Stimulated activated CD4-positive, alpha-beta T cell treated with anti-CD3 and anti-CD28 coated beads, Interleukin-15, amount 100 ng/mL, for 1 hour (primary cell): ENCODE results near the gene WNT9A.
"Not testable (repeated sequence)": the region's sequence is repeated elsewhere in the genome, so short reads cannot be mapped to it uniquely, and the experiment has no call there.

Experiments used
- DNase-seq, 2 donors: peaks; one replicate each; pipeline ENCODE4 v3.0.0-alpha.2; 2020; ENCODE audit warnings: low read depth in 1 of 2, low spot score in 1 of 2

The WNT9A gene

DNA sequence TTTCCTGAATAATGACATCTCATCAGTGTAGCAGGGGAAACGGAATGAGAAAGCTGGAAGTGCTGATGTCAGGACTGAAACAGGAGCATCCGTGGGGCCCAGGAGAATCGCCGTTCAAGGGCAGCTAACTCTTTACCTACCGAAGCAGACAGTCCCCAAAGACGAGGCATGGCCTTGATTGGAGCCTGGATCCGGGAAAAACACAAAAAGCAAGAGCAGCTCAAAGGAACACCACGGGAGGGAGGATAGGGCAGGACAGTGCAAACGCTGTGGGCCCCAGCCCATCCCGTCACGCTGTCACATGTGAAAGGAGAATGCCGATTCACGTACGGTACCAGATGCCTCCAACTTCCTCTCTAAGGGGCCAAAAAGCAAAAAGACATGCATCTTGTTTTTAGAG, 34.9 kb downstream of the WNT9A start:
- DNase-seq, result no peak

DNA sequence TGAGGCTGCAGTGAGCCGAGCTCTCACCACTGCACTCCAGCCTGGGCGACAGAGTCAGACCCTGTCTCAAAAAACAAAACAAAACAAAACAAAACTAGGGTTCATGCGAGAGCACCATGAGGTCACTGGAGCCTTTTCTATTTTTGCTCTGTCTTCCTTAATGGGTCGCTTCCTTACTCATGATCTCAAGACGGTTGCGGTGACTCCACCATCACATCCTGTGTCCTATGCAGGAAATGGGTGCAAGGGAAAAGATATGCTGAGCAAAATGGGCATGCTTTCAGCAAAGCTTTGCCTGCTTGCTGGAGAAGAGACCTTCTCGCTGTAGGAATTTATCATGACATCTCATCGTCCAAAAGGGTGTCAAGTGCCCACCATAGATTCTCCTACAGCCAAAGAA, 36.4 kb downstream of the WNT9A start:
- no peak for DNase-seq

DNA sequence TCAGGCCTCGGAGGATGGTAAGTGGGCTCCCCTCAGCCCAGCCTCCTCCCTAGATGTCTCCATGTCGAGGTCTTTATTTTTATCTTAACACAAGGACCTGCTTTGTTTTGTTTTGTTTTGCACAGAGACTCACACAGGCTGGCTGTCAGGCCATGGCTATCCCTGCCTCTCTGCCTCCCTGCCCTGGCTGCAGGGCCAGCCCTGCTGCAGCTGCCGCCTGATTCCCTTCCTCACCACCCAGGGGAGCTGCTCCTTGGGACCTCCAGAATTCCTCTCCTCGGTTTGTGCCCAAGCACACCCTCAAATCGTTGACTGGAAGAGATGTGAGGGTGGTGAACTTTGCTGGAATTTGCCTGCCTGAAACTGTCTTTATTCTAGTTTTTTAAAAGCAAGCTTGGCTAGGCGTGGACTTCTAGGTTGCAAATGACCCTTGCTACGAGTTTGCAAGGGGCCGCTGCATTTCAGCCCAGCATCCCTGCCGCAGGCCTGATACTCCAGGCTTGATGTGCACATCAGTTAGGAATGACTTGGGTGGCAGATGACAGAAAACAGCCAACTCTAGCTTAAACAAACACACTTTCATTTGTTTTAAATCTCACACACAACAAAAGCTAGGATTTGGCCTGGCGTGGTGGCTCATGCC, 37.1 kb downstream of the WNT9A start:
- DNase-seq, result no peak

DNA sequence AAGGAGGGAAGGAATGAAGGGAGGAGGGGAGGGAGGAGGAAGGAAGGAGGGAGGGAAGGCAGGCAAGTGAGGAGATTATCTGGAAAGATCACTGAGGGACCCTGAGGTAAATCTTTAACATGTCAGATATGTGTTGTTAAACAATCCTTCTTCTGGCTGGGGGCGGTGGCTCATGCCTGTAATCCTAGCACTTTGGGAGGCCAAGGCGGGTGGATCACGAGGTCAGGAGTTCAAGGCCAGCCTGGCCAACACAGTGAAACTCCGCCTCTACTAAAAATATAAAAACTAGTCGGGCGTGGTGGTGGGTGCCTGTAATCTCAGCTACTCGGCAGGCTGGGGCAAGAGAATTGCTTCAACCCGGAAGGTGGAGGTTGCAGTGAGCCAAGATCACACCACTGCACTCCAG, 37.8 kb downstream of the WNT9A start:
- DNase-seq, result not testable (repeated sequence)

DNA sequence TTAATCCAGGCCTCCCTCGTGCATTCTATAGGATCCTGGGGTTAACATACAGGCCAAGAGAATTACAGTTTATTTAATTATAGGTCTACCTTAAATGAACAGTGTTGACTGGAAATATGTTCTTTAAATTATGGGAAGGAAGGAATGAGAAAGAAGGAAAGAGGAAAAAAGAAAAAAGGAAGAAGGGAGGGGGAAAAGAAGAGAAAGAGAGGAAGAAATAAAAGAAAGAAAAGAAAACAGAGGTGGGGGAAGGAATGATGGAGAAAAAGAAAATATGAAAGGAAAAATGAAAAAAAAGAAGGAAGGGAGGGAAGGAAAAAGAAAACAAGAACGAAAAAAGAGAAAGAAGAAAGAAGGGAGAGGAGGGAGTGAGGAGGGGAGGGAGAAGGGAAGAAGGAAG, 38.5 kb downstream of the WNT9A start:
- no peak for DNase-seq

DNA sequence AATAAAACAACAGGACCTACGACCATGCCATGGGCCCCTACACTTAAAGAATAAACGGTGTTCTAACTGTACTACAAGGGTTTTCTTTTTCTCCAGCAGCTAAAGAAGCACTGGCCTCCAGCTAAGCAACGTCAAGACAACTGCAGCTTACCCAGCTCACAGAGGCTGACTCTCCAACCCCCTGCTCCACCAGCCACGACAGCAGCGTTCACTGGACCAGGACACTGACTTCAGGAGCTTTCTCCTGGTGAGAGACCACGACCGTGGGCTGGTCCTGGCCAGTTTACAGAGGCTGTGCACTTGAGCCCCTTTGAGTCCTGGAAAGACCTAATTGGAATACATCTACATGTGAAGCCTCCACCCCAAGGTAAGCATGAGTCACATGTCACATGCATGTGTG, 39.4 kb downstream of the WNT9A start:
- no peak for DNase-seq

DNA sequence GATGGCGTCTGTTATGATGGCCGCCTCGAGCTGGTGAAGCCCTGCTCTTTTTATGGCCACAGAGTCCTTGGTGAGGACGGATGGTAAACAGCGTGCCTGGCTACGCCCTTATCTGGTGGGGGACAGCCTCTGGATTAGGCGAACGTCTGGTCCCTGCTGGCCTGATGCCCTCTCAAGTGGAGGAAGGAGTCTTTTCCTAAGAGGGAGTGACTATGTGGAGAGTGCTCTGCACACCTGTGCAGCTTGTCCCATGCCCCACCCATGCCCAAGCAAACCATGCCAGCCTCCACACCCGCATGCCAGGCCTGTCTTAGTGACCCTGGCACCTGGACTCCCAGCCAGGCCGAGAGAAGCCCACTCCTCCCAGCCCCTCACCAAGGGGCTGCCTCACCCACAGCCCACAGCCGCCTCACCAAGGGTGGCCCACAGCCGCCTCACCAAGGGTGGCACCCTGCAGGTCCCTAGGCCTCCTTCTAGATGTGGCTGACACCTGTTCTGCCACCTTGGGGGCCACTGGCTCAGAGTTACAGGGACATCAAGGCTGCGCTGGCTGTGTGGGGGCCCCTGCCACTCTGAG, 40.2 kb downstream of the WNT9A start:
- no peak for DNase-seq

DNA sequence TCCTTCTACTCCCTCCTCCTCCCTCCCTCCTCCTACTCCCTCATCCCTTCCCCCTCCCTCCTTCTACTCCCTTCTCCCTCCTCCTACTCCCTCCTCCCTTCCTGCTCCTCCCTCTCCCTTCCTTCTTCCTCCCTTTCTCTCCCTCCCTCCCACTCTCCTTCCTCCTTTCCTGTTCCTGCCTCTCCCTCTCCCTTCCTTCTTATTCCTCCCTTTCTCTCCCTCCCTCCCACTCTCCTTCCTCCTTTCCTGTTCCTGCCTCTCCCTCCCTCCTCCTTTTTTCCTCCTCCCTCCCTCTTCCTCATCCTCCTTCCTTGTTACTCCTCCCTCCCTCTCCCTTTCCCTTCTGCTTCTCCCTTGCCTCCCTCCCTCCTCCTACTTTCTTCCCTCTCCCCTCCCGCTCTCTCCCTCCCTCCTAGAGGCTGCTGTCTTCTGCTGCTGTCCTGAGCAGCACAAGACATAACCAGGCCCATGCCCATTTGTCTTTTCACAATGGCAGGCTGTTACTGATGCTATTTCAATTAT, 41.1 kb downstream of the WNT9A start:
- DNase-seq, result no peak

DNA sequence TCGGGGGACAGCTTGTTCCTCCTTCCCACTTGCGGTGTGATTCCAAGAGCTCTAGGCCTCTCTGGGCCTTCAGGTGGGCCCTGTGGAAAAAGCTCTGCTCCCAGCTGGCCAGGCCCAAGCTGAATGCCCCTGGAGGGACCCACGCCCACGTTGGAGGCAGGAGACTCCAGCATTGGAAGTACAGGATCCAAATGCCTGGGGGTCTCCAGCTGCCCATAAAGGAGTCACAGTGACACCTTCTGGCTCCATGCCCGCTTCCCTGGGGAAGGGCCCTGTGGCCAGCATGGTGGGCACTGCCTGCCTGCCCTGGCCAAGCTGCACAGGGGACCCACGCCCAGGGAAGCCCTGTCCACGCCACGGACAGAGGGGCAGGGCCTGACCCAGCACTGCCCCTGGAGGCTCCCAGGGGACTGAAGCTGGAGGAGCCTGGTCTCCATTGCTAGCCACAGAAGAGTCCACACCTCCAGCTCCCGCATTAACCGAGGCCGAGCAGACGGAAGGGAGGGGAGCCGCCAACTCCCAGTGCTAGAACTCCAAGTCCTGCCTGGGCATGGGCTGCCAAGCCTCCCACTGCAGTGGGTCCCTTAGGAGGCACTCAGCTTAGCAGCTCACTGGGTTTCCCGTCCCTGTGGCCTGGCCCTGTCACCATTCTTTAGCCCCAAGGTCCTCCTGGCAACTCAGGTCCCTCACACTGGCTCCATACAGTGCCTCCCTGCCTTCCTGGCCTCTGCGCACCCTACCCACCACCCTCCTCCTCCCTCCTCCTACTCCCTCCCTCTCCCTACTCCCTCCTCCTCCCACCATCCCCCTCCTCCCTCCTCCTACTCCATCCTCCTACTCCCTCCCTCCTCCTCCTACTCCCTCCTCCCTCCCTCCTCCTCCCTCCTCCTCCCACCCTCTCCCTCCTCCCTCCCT, 41.9 kb downstream of the WNT9A start:
- DNase-seq, result no peak

DNA sequence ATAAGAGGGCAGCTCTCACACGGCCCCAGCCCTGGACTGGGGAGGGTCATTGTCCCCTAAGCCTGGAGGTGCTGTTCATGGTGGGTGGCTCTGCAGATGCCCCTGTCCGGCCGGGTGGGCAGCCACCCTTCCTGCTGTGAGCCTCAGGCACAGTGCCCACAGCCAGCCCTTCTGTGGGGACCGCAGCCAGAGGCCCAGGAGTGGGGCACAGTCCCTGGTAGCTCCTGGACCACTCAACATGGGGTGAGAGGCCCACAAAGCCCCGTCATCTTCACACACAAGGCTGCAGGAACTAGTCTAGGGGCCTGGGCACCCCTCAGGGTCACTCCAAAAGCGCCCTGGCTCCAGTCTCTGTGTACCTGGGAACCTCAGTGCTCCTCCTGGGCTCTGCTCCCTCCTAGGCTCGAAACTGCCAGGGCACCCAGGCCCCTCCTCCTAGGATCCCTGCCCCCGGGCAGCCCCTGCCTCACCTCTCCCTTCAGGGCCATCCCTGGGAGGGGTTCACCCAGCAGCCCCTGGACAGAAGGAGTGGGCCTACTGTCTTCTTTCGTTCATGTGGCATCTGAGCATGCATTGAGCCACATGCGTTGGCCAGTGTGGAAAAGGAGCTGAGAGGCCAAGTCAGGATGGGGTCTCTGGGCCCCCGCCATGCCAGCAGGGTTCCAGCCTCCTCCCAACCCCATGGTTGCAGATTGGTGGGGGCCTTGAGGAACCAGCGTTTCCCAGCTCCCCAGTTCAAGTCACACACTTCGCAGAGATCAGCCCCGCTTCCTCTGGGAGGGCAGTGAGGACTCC, 43.0 kb downstream of the WNT9A start:
- DNase-seq, result no peak

DNA sequence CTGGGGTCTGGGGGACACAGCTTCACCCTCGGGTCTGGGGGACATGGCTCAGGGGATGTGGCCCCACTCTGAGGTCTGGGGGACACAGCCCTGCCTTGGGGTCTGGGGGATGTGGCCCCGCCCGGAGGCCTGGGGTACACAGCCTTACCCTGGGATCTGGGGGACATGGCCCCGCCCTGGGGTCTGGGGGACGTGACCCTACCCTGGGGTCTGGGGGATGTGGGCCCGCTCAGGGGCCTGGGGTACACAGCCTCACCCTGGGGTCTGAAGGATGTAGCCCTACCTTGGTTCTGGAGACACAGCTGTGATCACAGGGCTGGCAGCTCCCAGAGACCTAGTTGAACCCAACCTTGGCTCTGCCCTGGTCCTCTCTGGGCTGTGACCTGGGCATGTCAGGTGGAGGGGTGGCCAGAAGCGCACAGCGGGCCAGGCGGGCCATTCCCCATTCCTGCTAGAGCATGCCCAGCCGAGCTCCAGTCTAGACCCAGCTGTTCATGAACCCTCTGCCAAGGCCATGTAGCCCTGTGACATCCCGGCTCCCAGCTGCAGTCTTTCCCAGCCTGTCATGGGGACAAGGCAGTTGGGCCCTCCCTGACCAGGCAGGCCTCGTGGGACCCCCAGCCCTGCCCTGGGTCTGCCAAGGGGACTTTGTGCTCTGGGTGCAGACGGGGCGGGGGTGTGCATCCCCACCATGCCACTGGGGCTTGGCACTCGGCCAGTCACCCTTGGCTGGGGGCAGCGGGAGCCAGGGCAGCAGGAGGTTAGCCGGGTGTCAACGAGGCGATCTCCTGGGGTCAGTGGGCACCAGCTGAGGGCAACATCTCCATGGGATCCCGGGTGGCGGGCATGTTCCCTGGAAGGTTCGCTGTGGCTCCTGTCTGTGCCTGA, 43.9 kb downstream of the WNT9A start:
- DNase-seq, result no peak

DNA sequence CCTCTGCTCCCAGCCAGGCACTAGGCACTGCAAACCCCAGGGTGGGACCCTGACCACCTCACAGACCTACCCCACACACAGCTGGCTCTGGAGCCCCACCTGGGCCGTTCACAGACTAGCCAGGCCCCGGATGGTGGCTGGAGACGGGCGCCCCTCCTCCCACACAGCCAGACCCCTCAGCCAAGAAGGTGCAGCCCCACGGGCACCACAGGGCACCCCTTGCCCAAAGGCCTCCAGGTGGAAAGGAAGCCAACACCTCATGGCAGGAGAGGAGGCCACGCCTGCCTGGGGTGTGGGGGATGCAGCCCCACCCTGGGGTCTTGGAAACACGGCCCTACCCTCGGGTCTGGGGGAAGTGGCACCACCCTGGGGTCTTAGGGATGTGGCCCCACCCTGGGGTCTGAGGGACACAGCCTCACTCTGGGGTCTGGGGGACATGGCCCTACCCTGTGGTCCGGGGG, 44.6 kb downstream of the WNT9A start:
- no peak for DNase-seq

DNA sequence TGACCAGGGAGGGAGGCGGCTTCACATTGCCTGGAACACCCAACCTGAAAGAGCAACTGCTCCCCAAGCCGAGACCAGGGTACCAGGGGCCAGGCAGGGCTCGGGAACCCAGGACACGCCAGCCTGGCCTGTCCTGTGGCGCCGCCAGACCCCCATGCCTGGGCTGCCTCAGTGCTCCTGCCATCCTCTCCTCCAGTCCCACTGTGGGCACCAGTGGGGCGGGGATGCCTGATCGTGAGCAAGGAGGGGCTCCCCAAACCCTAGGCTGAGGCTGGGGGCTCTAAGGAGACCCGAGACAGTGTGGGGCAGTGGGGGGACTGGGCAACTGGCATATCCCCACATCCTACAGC, 45.1 kb downstream of the WNT9A start:
- no peak for DNase-seq

DNA sequence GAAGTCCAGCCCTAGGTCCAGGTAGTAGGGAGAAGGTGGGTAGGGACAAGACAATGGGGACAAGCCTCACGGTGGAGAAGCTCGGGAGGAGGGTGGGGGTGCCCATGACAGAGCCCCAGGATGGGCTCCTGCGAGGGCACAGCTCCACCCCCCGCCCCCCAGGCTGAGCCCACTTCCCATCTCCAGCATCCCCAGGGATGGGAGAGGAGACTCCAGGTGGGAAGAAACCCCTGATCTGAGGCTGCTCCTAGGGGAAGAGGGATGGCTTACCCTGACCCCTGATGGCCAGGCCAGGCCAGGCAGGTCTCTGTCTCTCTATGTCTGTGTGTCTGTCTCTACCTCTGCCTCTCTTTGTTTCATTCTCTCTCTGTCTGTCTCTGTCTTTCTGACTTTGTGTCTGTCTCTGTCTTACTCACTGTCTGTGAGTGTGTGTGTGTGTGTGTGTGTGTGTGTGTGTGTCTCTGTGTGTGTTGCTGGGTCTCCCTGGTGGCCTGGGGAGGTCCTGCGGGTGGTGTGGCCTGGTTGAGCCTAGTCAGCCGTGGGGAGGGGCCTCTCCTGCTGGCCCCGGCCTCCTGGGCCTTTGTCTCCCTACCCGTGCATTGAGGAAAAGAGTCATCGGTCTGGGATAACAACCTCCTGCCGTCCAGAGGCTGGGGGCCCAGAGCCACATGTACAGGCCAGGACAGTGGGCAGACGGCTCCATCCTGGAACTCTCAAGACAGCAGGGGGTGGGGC, 45.7 kb downstream of the WNT9A start:
- DNase-seq, result no peak

DNA sequence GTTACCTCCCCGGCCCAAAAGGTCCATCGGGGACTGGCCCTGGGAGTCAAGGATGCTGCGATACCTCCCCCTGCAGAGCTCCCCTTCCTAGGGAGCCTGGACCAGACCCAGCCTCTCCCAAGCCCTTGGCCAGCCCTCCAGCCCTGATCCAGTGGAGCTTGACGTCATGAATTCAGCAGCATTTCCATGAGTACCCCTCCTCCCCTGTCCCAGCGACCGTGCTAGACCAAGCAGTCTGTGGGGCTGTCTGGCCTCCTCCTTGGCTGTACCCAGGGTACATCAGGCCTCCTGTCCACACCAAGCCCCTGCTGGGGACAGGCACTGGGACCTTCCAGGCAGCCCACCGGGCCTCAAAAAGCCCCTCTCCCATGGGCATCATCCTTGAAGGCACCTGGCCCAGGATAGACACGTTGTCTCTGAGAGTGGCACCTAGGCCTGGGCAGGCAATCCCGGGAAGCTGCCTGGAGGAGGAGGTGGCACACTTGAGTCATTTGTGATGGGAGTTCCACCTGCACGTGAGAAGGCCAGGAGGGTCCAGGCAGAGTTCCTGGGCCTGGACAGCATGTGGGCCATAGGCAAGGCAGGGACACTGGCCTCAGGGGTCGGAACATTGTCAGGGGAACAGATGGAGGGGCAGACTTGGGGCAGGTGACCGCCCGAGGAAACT, 46.4 kb downstream of the WNT9A start:
- no peak for DNase-seq

DNA sequence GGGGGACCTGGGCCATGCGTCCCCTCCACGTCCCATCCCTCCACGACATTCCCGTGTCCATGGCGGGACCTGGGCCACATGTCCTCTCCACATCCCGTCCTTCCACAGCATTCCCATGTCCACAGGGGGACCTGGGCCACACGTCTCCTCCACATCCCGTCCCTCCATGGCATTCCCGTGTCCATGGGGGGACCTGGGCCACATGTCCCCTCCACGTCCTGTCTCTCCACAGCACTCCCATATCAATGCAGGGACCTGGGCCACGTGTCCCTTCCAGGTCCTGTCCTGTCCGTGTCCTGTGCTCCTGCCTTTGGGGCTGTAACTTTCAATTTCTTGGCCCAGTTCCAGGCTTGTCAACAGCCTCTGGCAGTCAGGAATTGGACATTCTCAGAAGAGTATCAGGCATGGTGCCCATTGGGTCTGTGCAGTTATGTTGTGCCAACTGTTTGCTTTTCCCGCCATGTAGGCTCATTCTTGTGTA, 47.1 kb downstream of the WNT9A start:
- DNase-seq, result no peak

DNA sequence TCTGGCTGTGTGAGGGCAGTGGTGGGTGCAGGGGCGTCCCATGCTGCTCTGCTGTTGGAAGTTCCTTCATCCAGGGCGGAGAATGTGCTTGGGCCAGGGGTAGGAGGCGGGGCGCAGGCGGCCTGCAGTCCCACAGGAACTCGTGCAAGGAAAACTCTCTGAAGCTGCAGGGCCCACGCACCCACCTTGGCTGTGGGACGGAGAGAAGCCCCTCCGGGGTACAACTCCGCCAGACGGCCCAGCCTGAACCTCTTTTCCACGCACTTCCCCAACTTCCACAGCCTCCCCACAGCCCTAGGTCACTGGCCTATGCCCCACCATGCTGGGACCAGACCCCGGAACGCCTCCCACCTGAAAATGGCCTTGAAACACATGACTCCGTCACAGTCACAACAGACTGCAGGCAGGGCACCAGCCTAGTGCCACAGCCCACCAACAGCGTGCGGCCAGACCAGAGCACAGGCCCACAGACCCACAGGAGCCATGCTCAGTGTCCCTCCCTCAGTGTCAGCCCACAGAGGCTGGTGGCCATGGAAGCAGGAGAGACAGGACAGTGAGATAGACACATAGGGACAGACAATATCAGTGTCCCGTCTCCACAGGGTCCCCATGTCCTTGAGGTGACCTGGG, 47.8 kb downstream of the WNT9A start:
- DNase-seq, result no peak

DNA sequence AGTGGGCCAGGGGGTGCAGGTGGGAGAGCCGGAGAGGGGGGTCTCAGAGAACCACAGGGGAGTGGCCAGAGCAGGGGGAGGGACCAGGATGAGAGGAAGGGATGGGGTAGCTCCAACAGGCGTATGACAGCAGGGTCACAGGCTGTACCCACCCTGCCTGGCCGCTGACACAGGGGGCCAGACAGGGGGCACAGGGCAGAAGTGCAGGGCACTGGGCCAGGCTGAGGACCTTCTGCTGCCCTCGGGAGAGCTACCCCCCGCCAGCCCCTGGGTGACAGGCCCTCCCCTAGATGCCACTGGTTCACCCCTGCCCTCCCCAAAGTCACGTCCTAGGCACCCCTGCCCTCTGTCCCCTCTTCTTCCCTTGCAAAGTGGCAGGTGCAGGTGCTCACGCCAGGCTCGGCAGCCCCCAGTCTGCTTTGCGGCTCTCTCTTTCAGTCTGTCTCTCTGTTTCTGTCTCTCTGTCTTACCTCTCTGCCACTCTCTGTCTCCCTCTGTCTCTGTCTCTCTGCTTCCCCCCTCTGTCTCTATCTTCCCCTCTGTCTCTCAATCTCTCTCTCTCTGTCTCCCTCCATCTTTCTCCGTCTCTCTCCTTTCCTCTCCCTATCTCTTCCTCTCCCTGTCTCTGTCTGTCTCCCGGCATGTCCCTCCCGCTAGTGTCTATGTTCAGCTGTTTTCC, 48.5 kb downstream of the WNT9A start:
- DNase-seq, result no peak
